ENCODE data around the gene SORL1-AS1.

Gene SORL1-AS1

GRCh38 chr11:121450401-121450800 lies 2.4 kb downstream of the SORL1-AS1 start:
- TF ChIP-seq, protein P1, sequence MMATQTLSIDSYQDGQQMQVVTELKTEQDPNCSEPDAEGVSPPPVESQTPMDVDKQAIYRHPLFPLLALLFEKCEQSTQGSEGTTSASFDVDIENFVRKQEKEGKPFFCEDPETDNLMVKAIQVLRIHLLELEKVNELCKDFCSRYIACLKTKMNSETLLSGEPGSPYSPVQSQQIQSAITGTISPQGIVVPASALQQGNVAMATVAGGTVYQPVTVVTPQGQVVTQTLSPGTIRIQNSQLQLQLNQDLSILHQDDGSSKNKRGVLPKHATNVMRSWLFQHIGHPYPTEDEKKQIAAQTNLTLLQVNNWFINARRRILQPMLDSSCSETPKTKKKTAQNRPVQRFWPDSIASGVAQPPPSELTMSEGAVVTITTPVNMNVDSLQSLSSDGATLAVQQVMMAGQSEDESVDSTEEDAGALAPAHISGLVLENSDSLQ (IDR thresholded peaks at IDR 0.05): no peak
- TF ChIP-seq ARNT (IDR thresholded peaks at IDR 0.05): no peak
- TF ChIP-seq BHLHE40 (IDR thresholded peaks at IDR 0.05; ENCODE audit: borderline replicate concordance): no peak
- no peak for TF ChIP-seq TARDBP (IDR thresholded peaks at IDR 0.05)
- no peak for TF ChIP-seq ZNF384 (IDR thresholded peaks at IDR 0.05)
- no peak for TF ChIP-seq LEF1 (IDR thresholded peaks at IDR 0.05; ENCODE audit: borderline replicate concordance)
- TF ChIP-seq CTBP1 (IDR thresholded peaks at IDR 0.05; ENCODE audit: borderline replicate concordance): no peak

GRCh38 chr11:121449626-121450025 lies 3.1 kb downstream of the SORL1-AS1 start:
- DNase-seq (ENCODE audit: extremely low spot score): no peak
- CTCF ChIA-PET: no interaction called here

More at GRCh38 chr11:121450401-121450800, 2.4 kb downstream of the SORL1-AS1 start:
- POLR2A ChIA-PET: no interaction called here
- DNase-seq (ENCODE audit: extremely low spot score): no peak
- CTCF ChIA-PET: no interaction called here

GRCh38 chr11:121449123-121449522 lies 3.6 kb downstream of the SORL1-AS1 start:
- DNase-seq (ENCODE audit: extremely low spot score): no peak
- ChIA-PET POLR2A (no interaction called here), CTCF (no interaction called here)
- TF ChIP-seq HDGF (IDR thresholded peaks at IDR 0.05; ENCODE audit: borderline replicate concordance) (no peak), CTBP1 (IDR thresholded peaks at IDR 0.05; ENCODE audit: borderline replicate concordance) (no peak), SP1 (IDR thresholded peaks at IDR 0.05) (no peak), LEF1 (IDR thresholded peaks at IDR 0.05; ENCODE audit: borderline replicate concordance) (no peak), L3MBTL2 (conservative IDR thresholded peaks at IDR 0.05) (no peak), SUZ12 (IDR thresholded peaks at IDR 0.05) (no peak), ZNF384 (IDR thresholded peaks at IDR 0.05) (no peak), FOXA1 (IDR thresholded peaks at IDR 0.05) (no peak), NFRKB (IDR thresholded peaks at IDR 0.05) (no peak), ELF4 (IDR thresholded peaks at IDR 0.05) (no peak), FOXK2 (IDR thresholded peaks at IDR 0.05) (no peak), FOXM1 (IDR thresholded peaks at IDR 0.05; ENCODE audit: borderline replicate concordance) (no peak)

More at GRCh38 chr11:121449626-121450025, 3.1 kb downstream of the SORL1-AS1 start:
- TF ChIP-seq LEF1 (IDR thresholded peaks at IDR 0.05; ENCODE audit: borderline replicate concordance) (no peak), L3MBTL2 (conservative IDR thresholded peaks at IDR 0.05) (no peak), CTBP1 (IDR thresholded peaks at IDR 0.05; ENCODE audit: borderline replicate concordance) (no peak), TARDBP (IDR thresholded peaks at IDR 0.05) (no peak), NFRKB (IDR thresholded peaks at IDR 0.05) (no peak), ARNT (IDR thresholded peaks at IDR 0.05) (no peak), HDGF (IDR thresholded peaks at IDR 0.05; ENCODE audit: borderline replicate concordance) (no peak), ZNF384 (IDR thresholded peaks at IDR 0.05) (no peak), FOXM1 (IDR thresholded peaks at IDR 0.05; ENCODE audit: borderline replicate concordance) (no peak), FOXK2 (IDR thresholded peaks at IDR 0.05) (no peak), SUZ12 (IDR thresholded peaks at IDR 0.05) (no peak), SP1 (IDR thresholded peaks at IDR 0.05) (no peak), ELF4 (IDR thresholded peaks at IDR 0.05) (no peak), FOXA1 (IDR thresholded peaks at IDR 0.05) (no peak), BHLHE40 (IDR thresholded peaks at IDR 0.05; ENCODE audit: borderline replicate concordance) (no peak)
- TF ChIP-seq, protein P1 (IDR thresholded peaks at IDR 0.05): no peak
- POLR2A ChIA-PET: no interaction called here

DNA sequence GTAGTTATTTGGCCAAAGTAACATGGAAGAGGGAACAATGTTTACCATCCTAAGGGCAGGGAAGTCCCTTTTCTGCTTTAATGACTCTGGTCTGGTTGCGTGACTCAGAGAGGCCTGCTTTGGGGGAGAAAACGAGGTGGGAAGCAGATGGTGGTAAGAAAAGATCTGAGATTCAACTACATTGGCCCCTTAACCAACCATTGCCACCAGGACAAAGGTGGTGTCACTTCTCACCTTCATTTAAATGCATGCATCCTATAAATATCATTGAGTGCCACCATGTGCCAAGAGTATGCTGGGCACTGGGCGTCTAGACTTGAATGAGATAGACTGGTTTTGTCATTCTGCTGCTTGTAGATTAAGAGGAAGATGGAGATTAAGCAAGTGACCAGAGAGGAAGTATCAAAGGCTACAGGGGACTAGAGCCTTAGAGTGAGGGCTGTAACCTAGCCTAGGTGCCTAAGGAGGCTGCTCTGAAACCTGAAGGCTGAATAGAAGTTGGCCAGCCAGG lies 4.3 kb downstream of the SORL1-AS1 start:
- ChIA-PET CTCF (no interaction called here), POLR2A (no interaction called here)
- no peak for DNase-seq (ENCODE audit: extremely low spot score)
- TF ChIP-seq ZNF384 (IDR thresholded peaks at IDR 0.05) (no peak), SUZ12 (IDR thresholded peaks at IDR 0.05) (no peak), FOXA1 (IDR thresholded peaks at IDR 0.05) (no peak), NFRKB (IDR thresholded peaks at IDR 0.05) (no peak)

DNA sequence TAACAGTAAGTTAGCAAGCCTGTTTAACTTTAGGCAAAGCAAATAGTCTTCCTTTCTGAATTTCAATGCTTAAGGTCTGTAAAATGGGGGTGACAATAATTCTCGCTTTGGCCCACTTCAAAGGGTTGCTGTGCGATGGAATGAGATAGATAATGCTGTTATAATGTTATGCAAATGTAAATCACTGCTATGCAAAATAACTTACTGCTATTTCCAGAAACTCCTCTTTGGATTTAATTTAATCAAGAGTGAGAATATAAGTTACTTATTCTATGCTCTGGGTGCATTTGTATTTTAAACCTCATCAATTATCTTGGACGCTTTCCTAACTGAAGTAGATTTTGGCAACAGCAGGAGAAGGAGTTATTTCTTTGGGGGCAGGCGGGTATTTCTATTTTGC lies 4.8 kb downstream of the SORL1-AS1 start:
- DNase-seq (ENCODE audit: extremely low spot score): no peak
- ChIA-PET CTCF (no interaction called here), POLR2A (no interaction called here)
- TF ChIP-seq HDGF (IDR thresholded peaks at IDR 0.05; ENCODE audit: borderline replicate concordance) (no peak), FOXA1 (IDR thresholded peaks at IDR 0.05) (no peak), CTBP1 (IDR thresholded peaks at IDR 0.05; ENCODE audit: borderline replicate concordance) (no peak), NFRKB (IDR thresholded peaks at IDR 0.05) (no peak), ARNT (IDR thresholded peaks at IDR 0.05) (no peak), SUZ12 (IDR thresholded peaks at IDR 0.05) (no peak), FOXK2 (IDR thresholded peaks at IDR 0.05) (no peak), TARDBP (IDR thresholded peaks at IDR 0.05) (no peak), LEF1 (IDR thresholded peaks at IDR 0.05; ENCODE audit: borderline replicate concordance) (no peak), BHLHE40 (IDR thresholded peaks at IDR 0.05; ENCODE audit: borderline replicate concordance) (no peak), ZNF384 (IDR thresholded peaks at IDR 0.05) (no peak)

- no peak for TF ChIP-seq ELF4 (IDR thresholded peaks at IDR 0.05)
- no peak for TF ChIP-seq ARNT (IDR thresholded peaks at IDR 0.05)
- no peak for TF ChIP-seq SUZ12 (IDR thresholded peaks at IDR 0.05)
- no peak for TF ChIP-seq FOXM1 (IDR thresholded peaks at IDR 0.05; ENCODE audit: borderline replicate concordance)
- no peak for TF ChIP-seq FOXA1 (IDR thresholded peaks at IDR 0.05)
- TF ChIP-seq FOXK2 (IDR thresholded peaks at IDR 0.05): no peak
- DNase-seq (ENCODE audit: extremely low spot score): no peak
- POLR2A ChIA-PET: no interaction called here
These were observed 6.0 kb downstream of the SORL1-AS1 start for GRCh38 chr11:121446752-121447156.

GRCh38 chr11:121445071-121445768 lies 7.5 kb downstream of the SORL1-AS1 start:
- TF ChIP-seq NFRKB (IDR thresholded peaks at IDR 0.05): no peak
- TF ChIP-seq LEF1 (IDR thresholded peaks at IDR 0.05; ENCODE audit: borderline replicate concordance): no peak
- ChIA-PET POLR2A (no interaction called here), CTCF (no interaction called here)
- no peak for DNase-seq (ENCODE audit: extremely low spot score)

More at GRCh38 chr11:121446752-121447156, 6.0 kb downstream of the SORL1-AS1 start:
- CTCF ChIA-PET: interaction anchor here (0.6 to 0.9 kb wide), 4 partner anchors 17 to 687 kb away, joined by 3 to 5 read pairs (median 4); no protein-coding TSS in a partner anchor
